COLO829 (cell line): ENCODE results near the gene TPPP.
"Not testable (repeated sequence)": the region's sequence is repeated elsewhere in the genome, so short reads cannot be mapped to it uniquely, and the experiment has no call there.

Experiments used
- DNase-seq: peaks from one replicate; pipeline ENCODE4 v3.0.0; 2012; ENCODE audit warnings: low spot score

TPPP gene

DNA sequence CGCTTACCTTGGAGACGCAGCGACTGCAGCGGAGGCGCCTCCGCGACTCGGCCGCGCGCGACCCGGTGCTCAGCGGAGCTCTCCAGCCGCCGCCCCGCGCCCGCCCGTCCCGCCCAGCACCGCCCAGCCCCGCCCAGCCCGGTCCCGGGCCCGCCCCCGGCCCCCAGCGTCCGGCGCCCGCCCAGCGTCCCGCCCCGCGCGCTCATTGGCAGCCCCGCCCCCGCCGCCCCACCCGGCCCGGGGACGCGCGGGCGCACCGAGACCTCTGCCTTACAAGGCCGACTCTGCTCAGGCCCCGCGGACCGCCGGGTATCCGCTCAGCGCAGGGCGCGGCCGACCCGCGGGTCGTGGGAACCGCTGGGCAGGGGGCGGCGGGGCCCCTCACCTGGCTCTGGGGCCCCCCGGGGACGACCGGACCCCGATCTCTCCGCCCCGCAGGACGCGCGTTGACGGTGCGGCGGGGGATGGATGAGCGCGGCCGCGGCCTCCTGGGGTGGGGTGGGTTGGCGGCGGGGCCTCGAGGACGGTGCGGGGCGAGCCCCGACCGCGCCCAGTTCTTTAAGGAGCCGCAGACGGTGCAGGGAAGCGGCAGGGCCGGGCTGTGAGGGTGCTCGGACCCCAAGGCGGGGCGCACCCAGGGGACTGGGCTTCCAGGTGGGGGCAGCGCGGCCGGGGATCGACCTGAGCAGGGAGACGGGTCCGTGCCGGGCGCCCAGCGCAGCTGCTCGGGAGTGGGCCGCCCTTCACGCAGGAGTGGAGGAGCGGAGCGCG is at the start of gene TPPP:
Gene TPPP (minus strand): TSS at position 82 of the 771 bp plus-strand sequence. CDS start 15,292 bp downstream, outside the sequence.
- peak; percentile 22 for DNase-seq

DNA sequence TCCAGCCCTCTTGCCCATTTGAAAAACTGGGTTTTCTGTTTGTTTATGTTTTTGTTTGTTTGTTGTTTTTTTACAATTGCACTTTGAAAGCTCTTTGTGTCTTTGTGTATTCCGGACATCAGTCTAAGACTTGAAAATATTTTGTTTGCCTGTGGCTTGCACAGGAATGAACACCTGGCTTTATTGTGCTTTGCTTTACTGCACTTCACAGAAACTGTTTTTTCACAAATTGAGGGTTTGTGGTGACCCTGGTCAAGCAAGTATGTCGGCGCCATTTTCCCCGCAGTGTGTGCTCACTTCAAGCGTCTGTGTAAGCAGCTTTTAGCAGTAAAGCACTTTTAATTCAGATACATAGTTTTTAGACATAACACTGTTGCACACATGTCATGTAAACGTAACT is 49.1 kb upstream of the TPPP start:
- DNase-seq = not testable (repeated sequence)

DNA sequence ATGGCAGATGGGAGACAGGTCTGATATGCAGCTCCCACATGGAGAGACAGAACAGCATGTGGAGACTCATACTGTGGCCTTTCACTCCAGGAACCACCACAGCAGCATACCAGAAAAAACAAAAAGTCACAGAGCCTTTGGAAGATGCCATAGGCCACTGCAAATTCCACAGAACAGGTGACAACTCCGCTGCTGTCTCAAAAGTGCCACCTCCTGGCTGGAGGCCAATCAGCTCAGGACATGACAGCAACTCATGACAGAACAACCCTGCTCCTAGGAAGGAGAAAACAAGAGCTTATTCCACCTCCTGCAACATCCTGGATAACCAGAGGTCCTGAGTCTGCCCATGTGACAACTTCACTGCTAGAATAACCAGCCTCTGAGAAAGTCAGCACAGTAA is 41.0 kb upstream of the TPPP start:
- DNase-seq = not testable (repeated sequence)

DNA sequence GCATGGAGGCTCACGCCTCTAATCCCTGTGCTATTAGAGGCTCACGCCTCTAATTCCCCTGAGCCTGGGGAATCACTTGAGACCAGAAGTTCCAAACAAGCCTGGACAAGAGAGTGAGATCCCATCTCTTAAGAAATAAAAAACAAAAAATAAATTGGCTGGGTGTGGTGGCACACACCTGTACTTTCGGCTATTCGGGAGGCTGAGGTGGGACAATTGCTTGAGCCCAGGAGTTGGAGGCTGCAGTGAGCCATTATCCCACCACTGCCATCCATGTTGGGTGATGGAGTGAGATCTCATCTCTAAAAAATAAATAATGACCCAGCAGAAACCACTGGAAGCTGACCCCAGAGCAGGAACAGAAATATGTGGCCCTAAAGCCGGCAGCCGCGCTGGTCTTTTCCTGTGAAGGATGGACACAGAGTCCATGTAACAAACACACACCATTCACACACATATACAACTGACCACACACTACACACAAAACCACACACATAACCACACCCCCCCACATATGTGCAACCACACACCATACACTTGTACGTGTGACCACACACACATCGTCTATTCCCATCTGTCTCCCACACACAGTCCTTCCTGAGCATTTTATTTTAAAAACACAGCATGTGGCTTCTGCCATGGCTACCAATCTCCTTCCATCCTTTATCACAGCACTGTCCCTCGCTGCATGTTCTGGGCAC is 39.8 kb upstream of the TPPP start:
- DNase-seq = not testable (repeated sequence)

DNA sequence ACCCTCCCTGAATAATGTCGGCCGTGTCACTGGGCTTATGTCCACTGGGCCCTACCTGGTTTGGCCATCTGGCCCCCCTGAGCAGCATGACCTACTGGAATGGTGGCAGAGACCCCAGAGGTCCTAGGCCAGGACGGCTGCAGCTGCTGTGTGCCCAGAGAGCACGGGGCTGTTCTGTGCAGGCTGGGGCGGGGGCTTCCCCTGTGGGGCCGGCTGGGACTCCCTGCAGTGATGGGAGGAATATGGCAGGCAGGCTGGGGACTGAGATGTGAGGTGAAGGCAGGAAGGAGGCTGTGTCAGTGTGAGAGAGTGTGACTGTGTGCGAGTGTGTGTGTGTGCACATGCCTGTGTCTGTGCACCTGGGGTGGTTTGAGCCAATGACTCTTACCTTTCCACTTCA is 36.1 kb upstream of the TPPP start:
- DNase-seq = not testable (repeated sequence)

DNA sequence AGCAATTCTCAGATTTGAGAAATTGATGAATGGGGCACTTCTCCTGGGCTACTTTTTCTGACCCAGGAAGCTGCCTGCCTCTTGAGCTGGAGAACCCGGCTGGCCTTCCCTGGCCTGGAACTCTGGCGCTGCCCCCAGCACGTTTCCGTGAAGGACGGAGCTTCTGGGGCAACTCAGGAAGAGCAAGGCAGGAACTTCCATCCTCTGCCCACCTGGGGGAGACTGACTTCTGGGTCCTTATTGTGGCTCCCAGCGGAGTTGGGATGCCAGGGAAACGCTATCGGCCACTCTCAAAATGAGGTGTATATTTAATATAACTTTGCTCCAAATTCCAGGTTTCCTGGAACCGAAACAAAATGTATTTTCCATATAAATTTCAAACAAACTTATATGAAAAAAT is 33.9 kb upstream of the TPPP start:
- DNase-seq = not testable (repeated sequence)

DNA sequence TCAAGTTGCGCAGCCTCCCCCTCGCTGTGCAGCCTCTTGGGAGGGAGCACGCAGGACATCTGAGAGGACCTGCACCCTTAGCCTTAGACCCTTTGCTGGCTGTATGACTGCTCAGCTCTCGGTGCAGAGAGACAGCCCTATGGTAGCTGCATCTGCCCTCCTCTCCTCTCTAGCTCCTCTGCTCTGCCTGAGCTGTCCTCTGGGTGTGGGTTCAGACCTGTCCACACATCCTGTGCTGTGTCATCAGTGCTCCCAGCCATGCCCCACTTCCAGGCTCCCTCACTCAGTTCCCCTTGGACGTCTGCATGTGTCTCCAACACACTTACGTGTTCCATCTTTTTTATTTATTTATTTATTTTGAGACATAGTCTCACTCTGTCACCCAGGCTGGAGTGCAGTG is 30.7 kb upstream of the TPPP start:
- not testable (repeated sequence) for DNase-seq

DNA sequence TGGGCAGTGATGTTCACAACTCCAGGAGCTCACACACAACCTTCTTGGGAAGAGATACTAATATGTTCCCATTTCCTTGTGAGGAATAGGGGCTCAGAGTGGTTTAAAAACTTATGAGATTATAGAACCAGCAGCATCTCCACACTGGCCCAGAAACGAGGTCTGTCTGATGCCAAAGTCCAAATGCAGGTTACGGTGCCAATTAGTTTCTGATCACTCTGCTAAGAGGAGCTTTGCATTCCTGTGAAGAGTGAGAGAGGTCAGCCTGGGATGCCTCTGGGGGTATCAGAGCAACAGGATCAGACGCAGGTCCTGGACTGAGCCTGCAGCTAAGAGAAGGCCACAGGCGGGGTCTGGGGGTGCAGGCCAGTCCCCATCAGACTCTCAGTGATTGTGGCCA is 30.2 kb upstream of the TPPP start:
- DNase-seq = not testable (repeated sequence)

DNA sequence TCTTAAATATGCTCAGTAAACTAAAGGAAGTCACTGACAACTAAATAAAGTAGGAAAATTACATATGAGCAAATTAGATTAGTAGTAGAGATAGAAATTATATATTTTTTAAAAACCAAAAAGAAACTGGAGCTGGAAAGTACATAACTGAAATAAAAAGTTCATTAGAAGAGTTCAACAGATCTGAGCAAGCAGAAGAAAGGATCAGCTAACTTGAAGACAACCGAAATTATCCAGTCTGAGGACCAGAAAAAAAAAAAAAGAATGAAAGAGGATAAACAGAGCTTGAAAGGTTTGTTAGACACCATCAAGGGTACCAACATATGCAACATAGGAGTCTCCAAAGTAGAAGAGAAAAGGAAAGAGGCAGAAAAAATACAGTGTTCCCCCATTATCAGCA is 26.2 kb upstream of the TPPP start:
- DNase-seq = not testable (repeated sequence)

DNA sequence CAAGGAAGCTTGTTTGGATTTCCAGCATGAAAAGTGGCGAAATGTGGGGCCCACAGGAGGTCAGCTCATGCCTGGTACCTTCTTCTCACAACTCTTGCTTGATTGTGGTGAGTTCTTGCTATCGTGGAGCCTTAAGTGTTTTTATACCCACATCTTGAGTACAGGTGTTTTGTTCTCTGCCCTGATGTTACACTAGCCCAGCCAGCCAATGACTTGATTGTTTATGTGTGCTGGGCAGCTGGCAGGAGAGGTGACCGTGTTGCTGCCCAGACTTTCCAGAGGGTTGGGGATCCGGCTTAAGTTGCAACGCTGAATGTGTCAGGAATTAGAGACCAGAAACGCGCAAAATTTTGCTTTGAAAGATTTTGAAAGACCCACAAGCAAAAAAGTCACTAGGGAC is 24.0 kb upstream of the TPPP start:
- no peak for DNase-seq

DNA sequence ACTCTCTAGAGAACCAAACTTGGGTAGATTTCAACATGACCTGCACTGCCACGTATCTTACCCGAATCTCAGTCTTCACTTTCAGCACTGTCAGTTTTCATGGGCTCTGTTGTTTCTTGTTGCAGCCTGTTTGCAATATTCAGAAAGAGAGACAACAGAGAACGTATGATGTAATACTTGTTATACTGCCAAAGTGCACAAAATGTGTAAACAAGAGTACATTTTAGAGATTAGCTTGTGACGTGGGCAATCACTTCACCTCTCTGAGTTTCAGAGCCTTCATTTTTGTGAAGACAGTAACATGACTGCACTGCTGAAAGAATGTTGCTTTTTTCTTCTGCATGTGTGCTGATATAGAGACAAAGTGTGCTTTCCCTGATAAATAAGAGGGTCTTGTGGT is 23.6 kb upstream of the TPPP start:
- not testable (repeated sequence) for DNase-seq

DNA sequence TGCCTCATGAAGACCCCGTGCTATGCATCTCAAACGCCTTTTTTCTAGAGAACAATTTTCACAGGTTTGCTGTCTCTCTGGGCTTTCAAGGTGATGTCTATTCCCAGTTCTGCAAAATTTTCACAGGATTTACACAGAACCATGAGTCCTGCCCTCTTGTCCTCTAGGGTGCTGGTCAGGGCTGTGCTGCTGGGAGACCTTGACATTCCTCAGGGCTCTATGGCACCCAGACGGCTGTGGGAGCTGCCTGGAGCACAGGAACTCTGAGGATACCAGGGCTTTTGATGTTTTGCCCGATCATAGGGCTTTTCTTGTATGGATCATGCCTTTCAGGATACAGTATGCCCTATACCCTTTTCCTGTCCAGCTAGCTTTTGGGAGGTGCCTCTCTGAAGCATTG is 22.5 kb upstream of the TPPP start:
- DNase-seq = not testable (repeated sequence)

DNA sequence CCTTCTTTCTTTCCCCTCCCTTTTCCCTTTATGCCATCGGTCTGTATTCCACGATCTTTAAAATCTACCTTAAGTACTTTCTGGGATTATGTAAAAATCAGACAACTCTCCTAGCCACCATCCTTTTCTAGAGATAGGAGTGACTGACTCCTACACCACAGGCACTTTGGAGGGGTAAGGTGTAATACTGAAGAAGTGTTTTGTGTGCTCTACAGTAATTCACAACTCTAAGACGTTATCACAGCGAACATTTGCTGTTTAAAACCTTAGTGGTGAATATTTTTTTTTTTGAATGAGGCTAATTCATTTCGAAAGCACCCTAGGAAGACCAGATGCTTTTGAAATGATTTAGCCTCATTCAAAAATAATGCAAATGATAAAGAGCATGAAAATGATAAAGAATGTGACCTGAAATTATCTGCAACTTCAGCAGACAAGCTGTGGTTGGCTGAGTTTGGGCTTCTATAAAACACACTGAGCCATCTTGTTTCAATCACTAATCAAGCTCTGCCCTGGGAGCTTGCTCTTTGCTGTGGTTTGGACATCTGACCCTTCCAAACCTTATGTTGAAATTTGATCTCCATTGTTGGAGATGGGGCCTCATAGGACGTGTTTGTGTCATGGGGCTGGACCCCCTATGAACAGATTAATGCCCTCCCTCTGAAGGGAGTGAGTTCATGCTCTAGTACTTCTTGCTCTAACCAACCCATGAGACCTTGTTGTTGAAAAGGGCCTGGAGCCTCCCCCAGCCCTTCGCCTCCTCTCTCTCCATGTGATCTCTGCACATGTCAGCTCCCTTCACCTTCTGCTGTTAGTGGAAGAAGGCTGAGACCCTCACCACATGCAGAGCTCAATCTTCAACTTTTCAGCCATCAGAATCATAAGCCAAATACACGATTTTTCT is 21.3 kb upstream of the TPPP start:
- not testable (repeated sequence) for DNase-seq

DNA sequence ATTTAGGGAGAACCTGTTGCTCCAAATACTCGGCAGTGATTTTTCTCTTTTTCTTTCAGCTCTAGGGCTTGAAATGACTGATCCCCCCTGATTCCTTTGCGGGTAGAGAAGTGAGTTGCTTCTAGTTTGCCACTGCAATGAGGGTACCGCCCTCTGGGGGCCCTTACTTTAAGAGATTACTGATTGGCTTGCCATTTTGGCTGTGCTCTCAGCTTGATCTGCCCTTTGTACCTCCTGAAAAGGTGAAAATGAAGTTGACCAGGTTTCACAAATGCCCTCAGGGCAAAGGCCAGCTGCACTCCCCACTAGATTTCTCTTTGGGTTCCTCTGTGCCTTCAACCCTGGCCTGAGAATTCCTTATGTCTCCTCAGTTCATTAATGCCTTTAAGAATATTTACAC is 20.5 kb upstream of the TPPP start:
- not testable (repeated sequence) for DNase-seq

DNA sequence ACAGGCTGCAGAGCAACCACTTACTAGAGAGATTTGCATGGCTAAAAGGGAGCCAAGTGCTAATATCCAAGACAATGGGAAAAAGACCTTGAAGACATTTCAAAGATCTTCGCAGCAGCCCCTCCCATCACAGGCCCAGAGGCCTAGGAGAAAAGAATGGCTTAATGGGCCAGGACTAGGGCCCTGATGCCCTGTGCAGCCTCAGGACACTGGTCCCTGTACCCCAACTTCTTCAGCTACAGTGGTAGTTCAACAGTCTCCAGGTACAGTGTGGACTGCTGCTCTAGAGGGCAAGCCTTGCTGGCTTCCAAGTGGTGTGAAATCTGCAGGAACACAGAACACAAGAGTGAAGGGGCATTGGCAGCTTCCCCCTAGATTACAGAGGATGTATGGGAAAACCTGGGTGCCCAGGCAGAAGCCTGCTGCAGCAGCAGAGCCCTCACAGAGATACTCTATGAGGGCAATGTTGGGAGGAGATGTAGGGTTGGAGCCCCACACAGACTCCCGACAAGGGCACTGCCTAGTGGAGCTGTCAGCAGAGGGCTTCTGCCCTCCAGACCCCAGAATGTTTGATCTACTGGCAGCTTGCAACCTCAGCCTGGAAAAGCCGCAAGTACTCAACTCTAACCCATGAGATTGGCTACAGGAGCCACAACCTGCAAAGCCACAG is 15.8 kb upstream of the TPPP start:
- not testable (repeated sequence) for DNase-seq

DNA sequence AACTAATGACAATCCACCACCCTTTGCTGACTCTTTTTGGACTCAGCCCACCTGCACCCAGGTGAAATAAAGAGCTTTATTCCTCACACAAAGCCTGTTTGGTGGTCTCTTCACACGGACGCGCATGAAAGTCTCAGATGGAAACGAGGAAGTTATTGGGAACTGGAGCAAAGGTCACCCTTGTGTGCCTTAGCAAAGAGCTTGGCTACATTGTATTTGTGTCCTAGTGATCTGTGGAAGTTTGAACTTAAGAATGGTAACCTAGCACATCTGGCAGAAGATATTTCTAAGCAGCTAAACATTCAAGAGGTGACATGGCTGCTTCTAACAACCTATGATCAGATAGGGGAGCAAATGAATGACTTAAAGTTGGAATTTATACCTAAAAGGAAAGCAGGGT is 15.2 kb upstream of the TPPP start:
- not testable (repeated sequence) for DNase-seq

DNA sequence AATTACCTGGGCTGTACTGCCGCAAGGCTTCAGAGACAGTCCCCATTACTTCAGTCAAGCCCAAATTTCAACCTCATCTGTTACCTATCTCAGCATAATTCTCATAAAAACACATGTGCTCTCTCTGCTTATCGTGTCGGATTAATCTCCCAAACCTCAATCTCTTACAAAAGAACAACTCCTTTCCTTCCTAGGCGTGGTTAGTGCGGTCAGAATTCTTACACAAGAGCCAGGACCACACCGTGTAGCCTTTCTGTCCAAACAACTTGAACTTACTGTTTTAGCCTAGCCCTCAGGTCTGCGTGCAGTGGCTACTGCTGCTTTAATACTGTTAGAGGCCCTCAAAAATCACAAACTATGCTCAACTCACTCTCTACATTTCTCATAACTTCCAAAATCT is 13.0 kb upstream of the TPPP start:
- not testable (repeated sequence) for DNase-seq

DNA sequence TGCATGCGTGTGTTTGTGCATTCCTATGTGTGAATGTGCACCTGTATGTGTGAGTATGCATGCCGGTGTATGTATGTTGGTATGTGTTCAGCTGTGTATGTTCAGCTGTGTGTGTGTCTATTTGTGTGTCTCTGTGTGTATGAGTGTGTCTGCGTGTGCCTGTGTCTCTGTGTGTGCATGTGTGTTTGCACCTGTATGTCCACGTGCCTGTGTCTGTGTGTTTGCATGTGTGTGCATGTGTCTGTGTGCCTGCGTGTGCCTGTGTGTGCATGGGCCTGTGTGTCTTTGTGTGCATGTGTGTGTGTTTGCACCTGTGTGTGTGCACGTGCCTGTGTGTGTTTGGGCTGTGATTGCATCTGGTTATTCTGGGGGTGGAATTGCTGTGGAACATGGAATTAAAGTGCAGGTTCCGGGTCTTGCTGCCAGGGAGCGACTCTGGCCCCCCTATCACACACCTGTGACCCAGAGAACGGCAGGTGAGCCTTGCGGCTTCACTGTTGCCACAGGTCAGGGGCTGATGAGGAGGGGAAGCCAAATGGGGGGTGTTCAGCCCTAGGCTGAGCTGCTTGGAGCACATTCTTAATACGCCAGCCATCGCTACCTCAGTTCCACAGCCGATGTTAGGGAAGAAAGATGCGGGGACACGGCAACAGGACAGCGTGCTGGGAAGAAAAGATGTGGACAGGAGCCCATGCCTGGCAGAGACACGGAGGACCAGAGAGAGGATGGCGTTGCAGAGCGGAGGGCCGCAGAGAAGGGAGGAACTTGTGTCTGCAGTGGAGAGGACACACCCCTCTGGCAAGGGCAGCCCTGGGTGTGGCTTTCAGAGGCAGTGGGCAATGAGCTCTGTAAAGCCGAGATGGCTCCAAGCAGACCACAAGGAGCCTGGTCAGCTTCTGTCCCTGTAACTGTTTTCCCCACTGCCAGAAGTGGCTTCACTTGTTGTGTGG is 3.9 kb upstream of the TPPP start:
- DNase-seq = not testable (repeated sequence)

DNA sequence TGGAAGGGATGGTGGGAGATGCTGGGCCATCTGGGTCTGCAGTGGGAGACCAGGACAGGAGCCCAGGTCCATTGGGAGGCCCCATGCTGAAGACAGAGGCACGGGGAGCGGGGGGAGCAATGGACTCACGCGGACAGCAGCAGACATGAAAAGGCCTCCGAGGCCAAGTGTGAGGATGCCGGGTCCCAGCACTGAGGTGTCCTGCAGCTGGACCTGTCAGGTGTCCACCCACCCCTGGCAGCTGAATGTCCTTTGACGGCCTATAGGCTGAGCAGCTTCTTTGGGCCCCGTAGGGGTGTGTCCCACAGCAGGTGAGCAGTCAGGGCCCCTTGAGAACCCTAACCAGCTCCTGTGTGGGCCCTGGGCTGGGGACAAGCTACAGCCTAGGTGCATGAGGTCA is 3.0 kb upstream of the TPPP start:
- DNase-seq = not testable (repeated sequence)

DNA sequence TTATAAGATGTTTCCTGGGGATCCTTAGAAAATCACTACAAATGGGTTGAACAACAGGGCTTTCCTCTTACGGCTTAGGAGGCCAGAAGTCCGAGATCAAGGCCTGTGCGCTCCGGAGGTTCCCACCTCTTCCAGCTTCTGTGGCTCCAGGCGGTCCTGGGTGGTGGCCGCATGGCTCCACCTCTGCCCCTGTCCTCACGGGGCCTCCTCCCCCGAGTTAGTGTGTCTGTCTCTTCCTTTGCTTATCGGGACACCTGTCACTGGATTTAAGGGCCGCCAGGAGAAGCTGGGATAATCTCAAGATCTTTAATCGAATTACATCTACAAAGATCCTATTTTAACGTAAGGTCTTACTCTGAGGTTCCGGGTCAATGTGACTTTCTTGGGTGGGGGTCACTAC is 2.3 kb upstream of the TPPP start:
- DNase-seq = not testable (repeated sequence)

DNA sequence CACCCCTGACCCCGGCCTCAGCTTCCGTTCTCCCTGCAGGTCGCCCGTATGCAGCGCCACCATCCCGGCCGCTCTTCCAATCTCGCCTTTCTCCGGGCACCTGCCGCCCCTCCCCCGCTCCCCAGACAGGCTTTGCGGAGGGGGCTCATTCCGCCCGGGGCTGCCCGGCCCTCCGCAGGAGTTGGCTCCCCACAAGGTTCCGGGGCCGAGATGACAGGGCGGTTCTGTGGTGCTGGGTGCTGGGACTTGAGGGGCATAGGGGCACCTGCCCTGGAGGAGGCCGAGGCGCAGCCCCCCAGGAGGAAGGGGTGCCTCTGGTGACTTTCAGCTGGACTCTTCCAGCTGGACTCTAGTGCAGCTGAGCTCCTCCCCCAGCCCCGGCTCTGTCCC is 885 bp upstream of the TPPP start:
- not testable (repeated sequence) for DNase-seq
